Left ventricle myocardium inferior (tissue), 1 donor: Measurements from ENCODE around the gene NCMAP. TPM values are rescaled to one million over a fixed set of nuclear protein-coding genes. Genes with fewer than 3 reads are reported as not detected.
"Not testable (repeated sequence)": the region's sequence is repeated elsewhere in the genome, so short reads cannot be mapped to it uniquely, and the experiment has no call there.

Source experiments
- DNase-seq: peaks from one replicate; pipeline ENCODE4 v3.0.0-alpha.2; 2020
- H3K27ac ChIP-seq: fragments of 200-600 bp; replicated peaks from 2 replicates; pipeline ENCODE4 v1.8.0; 2021
- H3K27me3 ChIP-seq: fragments of 200-600 bp; 2 replicates; pipeline ENCODE4 v1.8.0; 2021; ENCODE audit warnings: low read depth
- H3K36me3 ChIP-seq: fragments of 200-600 bp; 2 replicates; pipeline ENCODE4 v1.8.0; 2021
- H3K4me1 ChIP-seq: fragments of 200-600 bp; 2 replicates; pipeline ENCODE4 v1.8.0; 2021
- H3K4me3 ChIP-seq: fragments of 200-600 bp; 2 replicates; pipeline ENCODE4 v1.8.0; 2021; ENCODE audit warnings: mild to moderate bottlenecking, moderate library complexity
- H3K9me3 ChIP-seq: fragments of 200-600 bp; replicated peaks from 2 replicates; pipeline ENCODE4 v1.8.0; 2021
- CTCF ChIP-seq: fragments of 200-600 bp; IDR thresholded peaks from 2 replicates; pipeline ENCODE4 v1.8.0; 2021; ENCODE audit warnings: antibody characterized with exemption, mild to moderate bottlenecking, borderline replicate concordance
- intact Hi-C: fragments of 100-400 bp; cut with micrococcal nuclease; formaldehyde crosslinking; loops from one replicate; pipeline ENCODE4 v1.11.0; 2022
- total RNA-seq: library from RNA; stranded (reverse); fragmentation: NEBNext Ultra II Directional; extraction: Animal tissue kit (Norgen Biotek cat#: 25700); gene quantifications from one replicate; pipeline ENCODE4 v1.2.1, GENCODE V29; 2021
- donor health status: DM: no; HTN: yes; CAD: no; lungs with severe emphysema.

Gene NCMAP
- total RNA-seq, 1 donor from 2014 or later = 0.11 TPM

GRCh38 chr1:24526940-24527542 is 28.8 kb upstream of the NCMAP start:
- DNase-seq = no peak
- Histone ChIP-seq H3K36me3 (peaks cover 8% of the 10 kb centered on the region), H3K27ac (no peak overlapping the region), H3K27me3 (no peaks in the 10 kb centered on the region), H3K9me3 (no peaks in the 10 kb centered on the region), H3K4me3 (no peak overlapping the region), H3K4me1 (no peaks in the 10 kb centered on the region)
- intact Hi-C loops = no loop called here
- TF ChIP-seq CTCF = peak; percentile 64

GRCh38 chr1:24528744-24529143 is 27.1 kb upstream of the NCMAP start:
- Histone ChIP-seq H3K36me3 (peaks cover 13% of the 10 kb centered on the region), H3K9me3 (no peaks in the 10 kb centered on the region), H3K27ac (no peak overlapping the region), H3K4me1 (no peaks in the 10 kb centered on the region), H3K27me3 (no peaks in the 10 kb centered on the region), H3K4me3 (no peak overlapping the region)
- TF ChIP-seq CTCF = no peak
- no peak for DNase-seq
- intact Hi-C loops = no loop called here

- H3K27me3 ChIP-seq, H3K27ac ChIP-seq, DNase-seq, H3K9me3 ChIP-seq, H3K4me3 ChIP-seq, H3K4me1 ChIP-seq, intact Hi-C loops: not testable (repeated sequence)
- peaks cover 17% of the 10 kb centered on the region for H3K36me3 ChIP-seq
These were observed 26.6 kb upstream of the NCMAP start for GRCh38 chr1:24529292-24529691.

GRCh38 chr1:24535021-24535424 is 20.9 kb upstream of the NCMAP start:
- intact Hi-C loops = no loop called here
- no peak overlapping the region for H3K27ac ChIP-seq

GRCh38 chr1:24535778-24536177 is 20.1 kb upstream of the NCMAP start:
- H3K4me1 ChIP-seq = no peaks in the 10 kb centered on the region
- H3K4me3 ChIP-seq = no peak overlapping the region
- no peaks in the 10 kb centered on the region for H3K27me3 ChIP-seq
- no peak for TF ChIP-seq CTCF
- no peak overlapping the region for H3K27ac ChIP-seq
- H3K9me3 ChIP-seq = no peaks in the 10 kb centered on the region
- H3K36me3 ChIP-seq = peaks cover 31% of the 10 kb centered on the region
- intact Hi-C loops = no loop called here
- no peak for DNase-seq

More at GRCh38 chr1:24535021-24535424, 20.9 kb upstream of the NCMAP start:
- peaks cover 31% of the 10 kb centered on the region for H3K36me3 ChIP-seq
- H3K27me3 ChIP-seq = no peaks in the 10 kb centered on the region
- no peak for TF ChIP-seq CTCF
- H3K4me3 ChIP-seq = no peak overlapping the region
- H3K4me1 ChIP-seq = no peaks in the 10 kb centered on the region
- no peak for DNase-seq
- H3K9me3 ChIP-seq = no peaks in the 10 kb centered on the region

GRCh38 chr1:24536391-24536840 is 19.5 kb upstream of the NCMAP start:
- no peaks in the 10 kb centered on the region for H3K9me3 ChIP-seq
- H3K4me1 ChIP-seq = no peaks in the 10 kb centered on the region
- intact Hi-C loops = no loop called here
- TF ChIP-seq CTCF = no peak
- H3K4me3 ChIP-seq = no peak overlapping the region
- no peaks in the 10 kb centered on the region for H3K27me3 ChIP-seq
- H3K36me3 ChIP-seq = peaks cover 26% of the 10 kb centered on the region
- no peak overlapping the region for H3K27ac ChIP-seq
- DNase-seq = no peak
